Measurements from ENCODE around the gene PRDM11.

DNA sequence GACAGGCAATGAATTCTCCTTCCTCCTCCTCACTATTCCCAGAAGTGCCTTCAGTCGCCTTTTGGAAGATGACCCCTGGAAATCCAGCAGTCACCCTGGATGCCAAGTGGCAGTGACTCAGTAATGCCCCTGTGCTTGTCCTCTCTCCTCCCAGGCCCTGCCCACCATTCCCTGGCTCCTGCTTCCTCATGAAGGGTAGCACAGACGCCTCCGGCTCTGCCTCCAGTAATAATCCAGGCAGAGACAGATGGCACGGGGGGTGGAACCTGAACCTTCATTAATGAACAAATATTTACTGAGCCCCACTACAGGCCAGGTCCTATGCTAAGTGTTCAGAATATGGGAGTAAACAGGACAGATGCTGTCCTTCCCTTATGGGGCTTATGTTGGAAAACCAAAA lies 116.5 kb downstream of the PRDM11 start:
- TF ChIP-seq, protein P1, sequence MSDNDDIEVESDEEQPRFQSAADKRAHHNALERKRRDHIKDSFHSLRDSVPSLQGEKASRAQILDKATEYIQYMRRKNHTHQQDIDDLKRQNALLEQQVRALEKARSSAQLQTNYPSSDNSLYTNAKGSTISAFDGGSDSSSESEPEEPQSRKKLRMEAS (IDR thresholded peaks at IDR 0.05), result no peak
- TF ChIP-seq, protein P2, sequence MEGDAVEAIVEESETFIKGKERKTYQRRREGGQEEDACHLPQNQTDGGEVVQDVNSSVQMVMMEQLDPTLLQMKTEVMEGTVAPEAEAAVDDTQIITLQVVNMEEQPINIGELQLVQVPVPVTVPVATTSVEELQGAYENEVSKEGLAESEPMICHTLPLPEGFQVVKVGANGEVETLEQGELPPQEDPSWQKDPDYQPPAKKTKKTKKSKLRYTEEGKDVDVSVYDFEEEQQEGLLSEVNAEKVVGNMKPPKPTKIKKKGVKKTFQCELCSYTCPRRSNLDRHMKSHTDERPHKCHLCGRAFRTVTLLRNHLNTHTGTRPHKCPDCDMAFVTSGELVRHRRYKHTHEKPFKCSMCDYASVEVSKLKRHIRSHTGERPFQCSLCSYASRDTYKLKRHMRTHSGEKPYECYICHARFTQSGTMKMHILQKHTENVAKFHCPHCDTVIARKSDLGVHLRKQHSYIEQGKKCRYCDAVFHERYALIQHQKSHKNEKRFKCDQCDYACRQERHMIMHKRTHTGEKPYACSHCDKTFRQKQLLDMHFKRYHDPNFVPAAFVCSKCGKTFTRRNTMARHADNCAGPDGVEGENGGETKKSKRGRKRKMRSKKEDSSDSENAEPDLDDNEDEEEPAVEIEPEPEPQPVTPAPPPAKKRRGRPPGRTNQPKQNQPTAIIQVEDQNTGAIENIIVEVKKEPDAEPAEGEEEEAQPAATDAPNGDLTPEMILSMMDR (IDR thresholded peaks at IDR 0.05; ENCODE audit: low read depth, low read length, missing input control), result no peak
- TF ChIP-seq TAF1 (conservative IDR thresholded peaks at IDR 0.05) (no peak), ATF3 (IDR thresholded peaks at IDR 0.05) (no peak), FOXA1 (IDR thresholded peaks at IDR 0.05) (no peak), YY1 (IDR thresholded peaks at IDR 0.05) (no peak), RAD21 (IDR thresholded peaks at IDR 0.05) (no peak), NR2F2 (IDR thresholded peaks at IDR 0.05) (no peak), RXRA (IDR thresholded peaks at IDR 0.05) (no peak), SP1 (IDR thresholded peaks at IDR 0.05) (no peak)
- TF ChIP-seq, protein P3, sequence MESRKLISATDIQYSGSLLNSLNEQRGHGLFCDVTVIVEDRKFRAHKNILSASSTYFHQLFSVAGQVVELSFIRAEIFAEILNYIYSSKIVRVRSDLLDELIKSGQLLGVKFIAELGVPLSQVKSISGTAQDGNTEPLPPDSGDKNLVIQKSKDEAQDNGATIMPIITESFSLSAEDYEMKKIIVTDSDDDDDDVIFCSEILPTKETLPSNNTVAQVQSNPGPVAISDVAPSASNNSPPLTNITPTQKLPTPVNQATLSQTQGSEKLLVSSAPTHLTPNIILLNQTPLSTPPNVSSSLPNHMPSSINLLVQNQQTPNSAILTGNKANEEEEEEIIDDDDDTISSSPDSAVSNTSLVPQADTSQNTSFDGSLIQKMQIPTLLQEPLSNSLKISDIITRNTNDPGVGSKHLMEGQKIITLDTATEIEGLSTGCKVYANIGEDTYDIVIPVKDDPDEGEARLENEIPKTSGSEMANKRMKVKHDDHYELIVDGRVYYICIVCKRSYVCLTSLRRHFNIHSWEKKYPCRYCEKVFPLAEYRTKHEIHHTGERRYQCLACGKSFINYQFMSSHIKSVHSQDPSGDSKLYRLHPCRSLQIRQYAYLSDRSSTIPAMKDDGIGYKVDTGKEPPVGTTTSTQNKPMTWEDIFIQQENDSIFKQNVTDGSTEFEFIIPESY (IDR thresholded peaks at IDR 0.05), result no peak
- TF ChIP-seq, protein P4, sequence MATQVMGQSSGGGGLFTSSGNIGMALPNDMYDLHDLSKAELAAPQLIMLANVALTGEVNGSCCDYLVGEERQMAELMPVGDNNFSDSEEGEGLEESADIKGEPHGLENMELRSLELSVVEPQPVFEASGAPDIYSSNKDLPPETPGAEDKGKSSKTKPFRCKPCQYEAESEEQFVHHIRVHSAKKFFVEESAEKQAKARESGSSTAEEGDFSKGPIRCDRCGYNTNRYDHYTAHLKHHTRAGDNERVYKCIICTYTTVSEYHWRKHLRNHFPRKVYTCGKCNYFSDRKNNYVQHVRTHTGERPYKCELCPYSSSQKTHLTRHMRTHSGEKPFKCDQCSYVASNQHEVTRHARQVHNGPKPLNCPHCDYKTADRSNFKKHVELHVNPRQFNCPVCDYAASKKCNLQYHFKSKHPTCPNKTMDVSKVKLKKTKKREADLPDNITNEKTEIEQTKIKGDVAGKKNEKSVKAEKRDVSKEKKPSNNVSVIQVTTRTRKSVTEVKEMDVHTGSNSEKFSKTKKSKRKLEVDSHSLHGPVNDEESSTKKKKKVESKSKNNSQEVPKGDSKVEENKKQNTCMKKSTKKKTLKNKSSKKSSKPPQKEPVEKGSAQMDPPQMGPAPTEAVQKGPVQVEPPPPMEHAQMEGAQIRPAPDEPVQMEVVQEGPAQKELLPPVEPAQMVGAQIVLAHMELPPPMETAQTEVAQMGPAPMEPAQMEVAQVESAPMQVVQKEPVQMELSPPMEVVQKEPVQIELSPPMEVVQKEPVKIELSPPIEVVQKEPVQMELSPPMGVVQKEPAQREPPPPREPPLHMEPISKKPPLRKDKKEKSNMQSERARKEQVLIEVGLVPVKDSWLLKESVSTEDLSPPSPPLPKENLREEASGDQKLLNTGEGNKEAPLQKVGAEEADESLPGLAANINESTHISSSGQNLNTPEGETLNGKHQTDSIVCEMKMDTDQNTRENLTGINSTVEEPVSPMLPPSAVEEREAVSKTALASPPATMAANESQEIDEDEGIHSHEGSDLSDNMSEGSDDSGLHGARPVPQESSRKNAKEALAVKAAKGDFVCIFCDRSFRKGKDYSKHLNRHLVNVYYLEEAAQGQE (IDR thresholded peaks at IDR 0.05), result no peak

Data from liver (tissue), 3 donors.